T1000 (cell line): ENCODE results near the gene SV2C.

Experiments
- DNase-seq: peaks from one replicate; lab custom pipeline; 2025; ENCODE audit warnings: mixed read lengths; lab: John Stamatoyannopoulos, UW

Gene SV2C

GRCh38 chr5:76250463-76250862 is 167.3 kb downstream of the SV2C start:
- no peak for DNase-seq

DNA sequence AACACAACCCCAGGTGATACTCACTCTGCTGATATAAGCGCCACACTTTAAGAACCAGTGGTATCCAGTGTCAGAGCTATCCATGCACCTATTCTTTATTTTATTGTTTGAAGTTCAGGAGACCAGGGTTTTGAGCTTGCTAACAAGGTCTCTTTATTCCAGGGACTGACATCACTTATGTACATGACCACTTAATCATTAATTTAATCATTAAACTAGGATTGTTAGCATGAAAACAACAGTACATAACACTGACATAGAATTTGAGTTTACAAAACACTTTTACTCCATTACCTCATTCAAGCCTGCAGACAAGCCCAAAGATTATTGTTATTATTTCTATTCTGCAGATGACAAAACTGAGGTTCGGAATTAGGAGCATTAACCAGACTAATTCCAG is 168.5 kb downstream of the SV2C start:
- no peak for DNase-seq

DNA sequence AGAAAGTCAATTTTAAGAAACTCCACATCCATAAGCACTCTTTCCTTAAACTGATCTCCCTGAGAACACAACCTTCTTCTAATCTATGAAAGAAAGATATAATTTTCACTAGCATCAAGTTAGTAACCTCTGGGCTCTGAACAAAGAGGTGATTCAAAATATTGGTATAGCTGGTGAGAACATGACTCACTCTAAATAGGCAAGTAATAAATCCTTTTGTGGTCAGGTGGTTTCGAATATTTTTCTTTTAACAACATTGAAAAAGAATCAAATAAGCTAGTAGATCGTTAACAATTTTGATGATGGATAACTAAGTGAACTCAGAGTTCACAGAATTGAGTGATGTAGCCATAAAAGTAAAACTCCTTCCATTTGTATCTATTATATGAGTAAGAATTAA is 169.3 kb downstream of the SV2C start:
- DNase-seq: no peak

DNA sequence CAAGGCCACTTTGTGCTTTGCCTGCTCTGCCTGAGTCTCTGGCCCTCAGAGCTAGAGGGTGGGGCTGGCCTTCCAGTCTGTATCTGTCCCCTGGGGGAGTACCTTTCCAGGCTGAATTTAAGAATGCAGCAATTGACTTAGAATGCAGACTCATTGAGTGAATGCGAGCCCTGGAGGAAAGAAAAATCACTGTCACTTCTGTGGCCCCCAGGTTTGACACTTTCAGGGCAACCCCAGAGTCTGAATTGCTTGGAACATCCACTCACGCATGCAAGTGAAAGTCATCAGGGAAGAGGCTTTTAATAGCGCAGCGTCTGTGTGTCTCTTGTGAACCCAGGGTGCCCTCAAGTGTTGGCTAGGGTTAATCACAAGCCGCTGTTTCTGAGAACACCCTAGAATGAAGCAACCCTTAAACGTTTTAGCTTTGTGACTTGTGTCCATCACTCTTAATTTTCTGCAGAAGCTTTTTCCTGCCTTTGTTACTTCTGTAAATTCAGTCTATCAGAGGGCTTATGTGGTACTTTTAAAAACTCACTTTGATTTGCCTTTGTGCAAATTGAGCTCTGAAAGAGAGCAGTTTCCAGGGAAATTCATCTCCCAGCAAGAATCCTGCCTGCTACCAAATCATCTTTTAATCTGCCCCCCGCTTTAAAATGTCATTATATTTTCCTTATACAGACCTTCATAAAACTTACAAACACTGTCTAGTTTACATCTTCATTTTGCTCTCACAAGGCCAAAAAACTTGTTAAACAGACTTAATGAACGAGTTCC is 173.1 kb downstream of the SV2C start:
- no peak for DNase-seq

GRCh38 chr5:76257225-76257833 is 174.1 kb downstream of the SV2C start:
- DNase-seq: no peak

- DNase-seq: no peak
Measured at GRCh38 chr5:76257897-76258296, 174.7 kb downstream of the SV2C start.

DNA sequence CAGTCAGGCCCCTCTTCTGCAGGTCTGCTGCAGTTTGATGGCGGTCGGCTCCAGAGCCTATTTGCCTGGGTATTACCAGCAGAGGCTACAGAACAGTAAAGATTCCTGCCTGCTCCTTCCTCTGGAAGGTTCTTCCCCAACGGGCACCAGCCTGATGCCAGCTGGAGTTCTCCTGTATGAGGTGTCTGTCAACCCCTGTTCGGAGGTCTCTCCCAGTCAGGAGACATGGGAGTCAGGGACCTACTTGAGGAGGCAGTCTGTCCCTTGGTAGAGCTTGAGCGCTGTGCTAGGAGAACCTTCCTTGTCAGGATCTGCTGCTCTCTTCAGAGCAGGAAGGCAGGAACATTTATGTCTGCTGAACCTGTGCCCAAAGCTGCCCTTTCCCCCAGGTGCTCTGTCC is 181.5 kb downstream of the SV2C start:
- DNase-seq: no peak

- no peak for DNase-seq
Measured at GRCh38 chr5:76269259-76269931, 186.2 kb downstream of the SV2C start.

- no peak for DNase-seq
Measured at GRCh38 chr5:76269932-76270610, 186.9 kb downstream of the SV2C start.

- DNase-seq: no peak
Measured at GRCh38 chr5:76271836-76272235, 188.7 kb downstream of the SV2C start.

GRCh38 chr5:76273206-76273885 is 190.2 kb downstream of the SV2C start:
- DNase-seq: no peak

GRCh38 chr5:76274571-76274970 is 191.4 kb downstream of the SV2C start:
- DNase-seq: no peak

GRCh38 chr5:76277736-76278135 is 194.6 kb downstream of the SV2C start:
- no peak for DNase-seq

- no peak for DNase-seq
Measured at GRCh38 chr5:76278261-76278789, 195.1 kb downstream of the SV2C start.

GRCh38 chr5:76280494-76280893 is 197.3 kb downstream of the SV2C start:
- no peak for DNase-seq

- DNase-seq: no peak
Measured at GRCh38 chr5:76283670-76284069, 200.5 kb downstream of the SV2C start.

DNA sequence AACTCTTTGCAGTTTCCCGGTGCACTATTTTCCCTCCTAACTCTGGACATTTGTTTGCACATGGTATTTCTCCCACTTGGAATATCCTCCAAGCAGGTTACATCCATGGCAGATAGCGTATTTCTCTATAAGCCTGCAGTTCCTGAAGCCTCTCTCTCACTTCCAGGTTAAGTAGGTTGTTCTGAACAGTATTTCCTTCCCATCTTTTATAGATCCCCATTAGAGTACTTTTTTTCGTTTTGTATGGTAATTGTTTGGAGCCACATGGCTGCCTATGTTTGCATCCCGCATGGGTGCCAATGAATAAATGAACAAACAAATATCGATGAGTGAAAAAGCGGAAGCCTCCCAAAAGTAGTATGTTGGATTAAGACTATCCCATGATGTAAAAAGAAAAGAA is 206.5 kb downstream of the SV2C start:
- DNase-seq: no peak

DNA sequence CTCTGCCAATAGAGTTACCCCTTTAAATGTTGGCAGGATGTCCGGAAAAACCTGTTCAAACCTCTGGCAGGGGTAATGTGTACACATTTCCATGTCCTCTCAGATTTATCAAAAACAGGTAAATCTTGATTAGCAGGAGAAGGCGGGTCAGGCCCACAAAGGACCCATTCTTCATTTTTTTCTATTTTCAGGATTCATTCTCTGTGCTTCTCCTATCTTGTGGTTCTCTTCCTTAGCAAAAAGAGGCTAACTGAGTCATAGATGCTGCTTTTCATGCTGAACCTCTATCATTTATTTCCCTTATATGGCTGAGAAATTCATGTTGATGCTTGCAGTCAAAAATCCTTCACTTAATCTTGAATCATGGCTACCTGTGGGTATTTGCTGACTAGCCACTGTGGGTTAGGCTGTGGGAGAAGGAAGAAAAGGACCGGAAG is 207.2 kb downstream of the SV2C start:
- DNase-seq: no peak

DNA sequence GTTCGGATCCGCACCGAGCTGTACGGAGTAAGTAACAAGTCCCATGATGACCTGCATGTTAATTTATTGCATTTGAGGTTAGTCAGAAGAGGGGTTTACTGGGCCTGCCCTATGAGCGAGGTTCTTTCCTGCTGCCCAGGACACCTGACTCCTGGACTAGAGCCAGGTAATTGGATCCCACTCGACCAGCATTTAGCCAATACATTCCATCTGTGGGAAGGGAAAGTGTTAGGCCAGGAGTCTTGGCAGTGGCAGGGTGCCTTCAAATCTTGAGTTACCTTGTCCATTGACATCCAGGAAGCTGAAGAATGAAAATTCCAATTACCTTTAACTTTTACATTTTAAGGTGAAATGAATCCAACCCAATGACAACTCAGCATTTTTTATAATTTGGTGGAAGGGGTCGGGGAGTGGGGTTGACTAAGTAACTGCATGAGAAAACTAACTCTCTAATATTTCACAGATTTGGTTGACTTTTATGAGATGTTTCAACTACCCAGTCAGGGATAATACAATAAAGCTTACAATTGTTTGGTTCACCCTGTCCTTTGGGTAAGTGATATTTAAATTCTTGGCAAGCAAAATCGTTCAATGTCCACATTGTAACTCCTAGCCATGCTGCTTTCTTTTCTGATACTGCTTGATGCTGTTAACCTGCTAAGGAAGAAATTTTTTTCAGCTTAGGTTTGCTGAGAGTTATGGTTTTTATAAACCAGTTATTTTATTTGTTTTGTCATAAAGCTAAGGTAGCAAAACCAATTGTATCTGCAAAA is 208.3 kb downstream of the SV2C start:
- DNase-seq: no peak

DNA sequence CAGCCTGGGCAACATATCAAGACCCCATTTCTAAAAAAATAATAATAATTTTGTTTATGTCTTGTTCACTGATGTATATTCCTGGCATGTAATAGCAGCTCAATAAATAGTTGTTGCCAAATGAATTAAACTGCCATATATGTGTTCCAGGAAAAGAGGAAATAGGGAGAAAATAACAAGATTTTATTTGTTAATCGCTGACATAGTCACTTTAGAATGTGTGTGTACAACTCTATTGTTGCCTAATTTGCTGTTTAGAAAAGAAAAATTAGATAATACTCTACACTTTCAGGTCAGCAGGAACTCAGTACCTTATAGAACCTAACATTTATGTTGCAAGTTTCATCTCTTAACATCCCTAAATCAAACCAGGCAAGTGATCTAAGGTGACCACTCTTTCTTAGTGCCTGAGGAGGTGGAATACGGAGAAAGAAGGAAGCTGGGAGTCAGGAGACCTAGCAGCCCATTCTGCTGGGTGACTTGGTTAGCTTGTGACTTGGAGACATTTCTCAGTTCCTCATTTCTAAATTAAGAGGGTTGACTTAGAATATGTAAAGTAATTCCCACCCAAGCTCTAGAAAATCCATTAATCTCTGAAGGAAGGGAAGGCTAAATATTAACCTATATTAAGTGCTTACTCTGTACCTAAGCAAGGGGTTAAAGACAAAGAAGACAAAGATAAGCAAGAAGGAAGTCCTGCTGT is 209.6 kb downstream of the SV2C start:
- DNase-seq: no peak
